EL (cell line): ENCODE measurements around the gene RNF126.
A peak's percentile ranks its signal among the peaks of the same experiment; 100 is the strongest.
"Not testable (repeated sequence)": the region's sequence is repeated elsewhere in the genome, so short reads cannot be mapped to it uniquely, and the experiment has no call there.

Experiments
- DNase-seq: peaks from one replicate; pipeline ENCODE4 v3.0.0-alpha.2; 2016

The RNF126 gene

GRCh38 chr19:685454-685931 is 22.5 kb upstream of the RNF126 start:
- no peak for DNase-seq

- DNase-seq: no peak
These were observed 19.8 kb upstream of the RNF126 start for GRCh38 chr19:682678-683320.

- DNase-seq: no peak
These were observed 18.3 kb upstream of the RNF126 start for GRCh38 chr19:681029-682019.

- DNase-seq: peak; percentile 98
These were observed 17.4 kb upstream of the RNF126 start for GRCh38 chr19:680287-681028.

- peak; percentile 75 for DNase-seq
These were observed 16.6 kb upstream of the RNF126 start for GRCh38 chr19:679418-680286.

GRCh38 chr19:678791-679388 is 15.9 kb upstream of the RNF126 start:
- DNase-seq: no peak

- DNase-seq: no peak
These were observed 14.8 kb upstream of the RNF126 start for GRCh38 chr19:677601-678436.

GRCh38 chr19:677201-677600 is 14.2 kb upstream of the RNF126 start:
- DNase-seq: peak; percentile 89

GRCh38 chr19:676339-677105 is 13.5 kb upstream of the RNF126 start, which contains the start of gene FSTL3:
FSTL3 (plus strand) TSS chr19:676392; CDS start chr19:676424, 32 bp downstream.
- DNase-seq: peak; percentile 37

- DNase-seq: no peak
These were observed 13.0 kb upstream of the RNF126 start for GRCh38 chr19:676007-676338.

GRCh38 chr19:674282-675151 is 11.5 kb upstream of the RNF126 start:
- DNase-seq: no peak

- DNase-seq: no peak
These were observed 7.6 kb upstream of the RNF126 start for GRCh38 chr19:670609-671075.

GRCh38 chr19:668675-669434 is 5.8 kb upstream of the RNF126 start:
- not testable (repeated sequence) for DNase-seq

GRCh38 chr19:666985-667573 is 4.1 kb upstream of the RNF126 start:
- not testable (repeated sequence) for DNase-seq

GRCh38 chr19:664913-665443 is 2.0 kb upstream of the RNF126 start:
- peak; percentile 73 for DNase-seq

- no peak for DNase-seq
These were observed 686 bp upstream of the RNF126 start for GRCh38 chr19:663682-664117.
